NCI-H1092 treated with DMSO at 0.1 percent for 48 hours (cell line): ENCODE data around the gene MAST2.
"Not testable (repeated sequence)": the region's sequence is repeated elsewhere in the genome, so short reads cannot be mapped to it uniquely, and the experiment has no call there.

Experiments
- DNase-seq: peaks from one replicate; lab custom pipeline; 2025; lab: John Stamatoyannopoulos, UW

MAST2 gene

DNA sequence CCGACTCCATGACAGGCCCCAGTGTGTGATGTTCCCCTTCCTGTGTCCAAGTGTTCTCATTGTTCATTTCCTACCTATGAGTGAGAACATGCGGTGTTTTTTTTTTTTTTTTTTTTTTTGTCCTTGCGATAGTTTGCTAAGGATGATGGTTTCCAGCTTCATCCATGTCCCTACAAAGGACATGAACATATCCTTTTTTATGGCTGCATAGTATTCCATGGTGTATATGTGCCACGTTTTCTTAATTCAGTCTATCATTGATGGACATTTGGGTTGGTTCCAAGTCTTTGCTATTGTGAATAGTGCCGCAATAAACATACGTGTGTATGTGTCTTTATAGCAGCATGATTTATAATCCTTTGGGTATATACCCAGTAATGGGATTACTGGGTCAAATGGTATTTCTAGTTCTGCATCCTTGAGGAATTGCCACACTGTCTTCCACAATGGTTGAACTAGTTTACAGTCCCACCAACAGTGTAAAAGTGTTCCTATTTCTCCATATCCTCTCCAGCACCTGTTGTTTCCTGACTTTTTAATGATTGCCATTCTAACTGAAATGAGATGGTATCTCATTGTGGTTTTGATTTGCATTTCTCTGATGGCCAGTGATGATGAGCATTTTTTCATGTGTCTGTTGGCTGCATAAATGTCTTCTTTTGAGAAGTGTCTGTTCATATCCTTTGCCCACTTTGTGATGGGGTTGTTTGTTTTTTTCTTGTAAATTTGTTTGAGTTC is 54.5 kb downstream of the MAST2 start:
- not testable (repeated sequence) for DNase-seq

DNA sequence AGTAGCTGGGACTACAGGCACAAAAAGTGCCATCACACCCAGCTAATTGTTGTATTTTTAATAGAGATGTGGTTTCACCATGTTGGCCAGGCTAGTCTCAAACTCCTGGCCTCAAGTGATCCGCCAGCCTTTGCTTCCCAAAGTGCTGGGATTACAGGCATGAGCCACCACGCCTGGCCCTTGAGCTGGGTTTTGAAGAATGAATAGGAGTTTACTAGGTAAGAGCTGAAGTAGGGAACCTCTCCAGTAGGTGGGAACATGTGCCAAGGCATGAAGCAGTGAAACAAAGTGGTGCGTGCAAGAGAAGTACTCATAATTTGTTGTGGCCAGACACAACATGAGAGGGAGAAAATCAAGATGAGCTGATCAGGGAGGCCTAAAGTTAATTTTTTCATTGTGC is 55.8 kb downstream of the MAST2 start:
- no peak for DNase-seq

DNA sequence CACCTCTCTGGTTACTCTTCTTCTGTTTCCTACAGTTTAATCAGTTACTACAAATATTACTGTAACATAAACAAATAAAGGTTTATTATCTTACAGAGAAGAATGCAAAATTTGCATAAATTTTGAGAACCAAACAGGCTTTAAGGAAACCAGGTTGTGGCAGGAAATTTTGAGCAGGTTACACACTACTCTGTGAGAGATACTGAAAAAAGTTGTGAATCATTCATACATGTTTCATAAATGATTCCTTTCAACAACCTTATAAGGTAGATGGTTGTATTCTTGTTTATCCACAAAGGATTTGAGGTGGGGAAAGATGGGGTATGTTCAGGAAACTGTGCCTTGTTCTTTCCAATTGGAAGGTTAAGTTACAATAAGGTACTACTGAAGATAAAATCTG is 58.6 kb downstream of the MAST2 start:
- DNase-seq, result no peak

DNA sequence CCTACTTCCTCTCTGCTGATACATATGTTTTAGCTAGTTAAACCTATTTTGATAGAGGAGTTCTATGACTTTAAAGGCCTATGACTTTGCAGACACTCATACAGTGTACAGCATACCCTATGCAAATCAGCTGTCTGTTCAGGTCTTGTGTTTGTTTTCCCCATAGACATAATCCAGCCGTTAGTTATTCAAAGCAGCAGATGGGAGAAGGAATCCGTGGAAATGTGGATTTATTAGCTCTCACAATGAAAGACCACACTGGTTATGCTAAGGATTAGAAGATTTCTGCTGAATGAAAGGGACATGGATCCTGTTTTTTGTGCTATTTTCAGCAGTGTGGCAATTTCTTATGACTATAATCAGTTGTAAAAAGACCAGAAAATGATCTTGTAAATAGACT is 59.8 kb downstream of the MAST2 start:
- DNase-seq, result peak; percentile 69

DNA sequence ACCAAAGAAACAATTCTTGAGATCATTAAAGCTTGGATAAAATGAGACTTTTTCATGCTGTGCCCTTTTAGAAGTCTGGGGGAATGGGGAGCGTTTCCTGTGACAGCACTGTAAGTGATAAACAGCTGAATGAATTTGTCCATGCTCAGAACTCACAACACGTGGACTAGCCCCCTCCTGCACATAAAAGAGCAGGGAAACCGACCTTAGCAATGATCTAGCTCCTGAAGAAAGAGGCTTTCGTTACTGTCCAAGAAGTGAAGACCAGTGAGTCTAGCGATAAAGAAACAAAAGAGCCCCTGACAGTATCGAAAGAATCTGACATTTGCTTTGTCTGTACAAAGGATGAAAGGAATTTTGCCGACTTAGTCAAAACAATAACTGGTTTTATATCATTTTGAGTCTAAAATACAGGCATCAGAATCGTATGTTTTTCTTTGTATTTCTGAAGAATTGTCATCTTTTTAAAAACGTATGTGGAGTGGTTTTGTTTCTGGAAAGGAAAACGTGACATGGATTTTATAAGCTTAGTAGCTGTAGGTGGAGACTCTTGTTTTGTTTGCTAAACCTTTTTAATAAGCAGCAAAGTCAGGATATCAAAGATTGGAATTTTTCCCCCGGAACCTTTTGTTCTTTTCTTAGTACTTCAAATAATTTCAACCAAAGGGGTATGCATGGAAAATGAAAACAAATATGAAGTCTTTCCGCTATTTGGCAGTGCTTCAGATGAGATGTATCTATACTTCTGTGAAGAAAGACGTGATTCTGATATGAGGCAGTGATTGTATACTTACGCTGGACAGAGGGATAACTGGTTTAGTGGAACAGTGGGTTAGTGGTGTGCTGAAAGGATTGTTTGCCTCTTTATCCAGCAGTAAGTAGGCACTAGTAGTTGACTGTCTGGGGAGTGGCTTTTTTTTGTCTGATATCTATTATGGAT is 61.0 kb downstream of the MAST2 start:
- peak; percentile 74 for DNase-seq

DNA sequence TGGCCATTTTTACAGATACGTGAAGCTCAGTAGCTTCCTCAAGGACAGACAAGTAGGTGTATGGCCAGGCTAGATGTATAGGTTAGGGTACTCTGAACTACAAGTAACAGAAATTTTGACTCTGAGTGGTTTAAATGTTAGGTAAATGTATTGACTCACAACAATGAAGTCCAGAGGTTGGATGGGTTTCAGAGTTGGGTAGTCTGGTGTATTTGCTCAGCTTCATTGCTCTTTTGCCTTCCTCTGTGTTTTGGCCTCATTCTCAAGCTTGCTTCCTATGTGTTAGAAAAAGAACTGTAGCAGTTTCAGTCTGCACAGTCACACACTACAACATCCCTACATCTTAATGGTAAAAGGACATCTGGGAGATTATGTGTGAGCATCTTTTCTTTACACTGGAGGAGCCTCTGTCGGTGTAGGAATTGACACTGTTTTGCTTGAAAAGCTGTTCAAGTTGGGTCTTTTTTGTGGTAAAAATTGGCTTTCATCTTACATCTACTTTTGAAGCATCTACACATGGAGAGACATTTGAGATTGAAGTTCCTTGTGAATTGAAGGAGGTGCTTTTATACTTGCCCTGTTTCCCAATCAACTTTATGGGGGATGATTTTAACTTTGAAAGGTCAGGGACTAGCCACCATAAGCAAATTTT is 64.4 kb downstream of the MAST2 start:
- DNase-seq, result no peak

DNA sequence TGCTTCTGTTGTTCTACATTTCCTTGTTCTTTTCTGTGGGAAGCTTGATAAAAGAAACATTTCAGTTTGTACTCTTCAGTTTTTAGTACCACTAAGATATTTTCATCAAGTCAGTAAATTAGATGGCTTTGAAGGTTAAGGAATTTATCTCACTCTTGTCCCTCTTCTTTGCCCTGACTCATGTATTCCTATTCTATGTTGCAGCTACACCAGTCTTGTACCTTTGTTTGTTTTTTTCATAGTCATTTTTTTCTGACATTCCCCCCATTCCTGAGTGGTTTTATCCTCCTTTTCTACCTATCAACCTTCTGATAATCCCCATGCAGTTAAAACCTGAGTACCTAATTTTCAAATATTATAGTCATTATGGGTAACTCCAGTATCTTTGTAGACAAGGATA is 65.4 kb downstream of the MAST2 start:
- DNase-seq, result no peak

DNA sequence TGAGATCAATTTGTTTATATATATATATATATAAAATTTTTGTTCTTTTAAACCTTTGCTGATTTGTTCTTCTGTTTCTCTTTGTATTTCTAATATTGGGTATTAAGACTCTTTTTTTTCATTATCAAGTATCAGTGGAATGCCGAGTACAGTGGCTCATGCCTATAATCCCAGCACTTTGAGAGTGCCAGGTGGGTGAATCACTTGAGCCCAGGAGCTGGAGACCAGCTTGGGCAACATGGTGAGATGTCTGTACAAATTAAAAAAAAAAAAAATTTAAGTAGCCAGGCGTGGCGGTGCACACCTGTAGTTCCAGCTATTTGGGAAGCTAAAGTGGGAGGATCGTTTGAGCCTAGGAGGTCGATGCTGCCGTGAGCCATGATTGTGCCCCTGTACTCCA is 67.1 kb downstream of the MAST2 start:
- no peak for DNase-seq

DNA sequence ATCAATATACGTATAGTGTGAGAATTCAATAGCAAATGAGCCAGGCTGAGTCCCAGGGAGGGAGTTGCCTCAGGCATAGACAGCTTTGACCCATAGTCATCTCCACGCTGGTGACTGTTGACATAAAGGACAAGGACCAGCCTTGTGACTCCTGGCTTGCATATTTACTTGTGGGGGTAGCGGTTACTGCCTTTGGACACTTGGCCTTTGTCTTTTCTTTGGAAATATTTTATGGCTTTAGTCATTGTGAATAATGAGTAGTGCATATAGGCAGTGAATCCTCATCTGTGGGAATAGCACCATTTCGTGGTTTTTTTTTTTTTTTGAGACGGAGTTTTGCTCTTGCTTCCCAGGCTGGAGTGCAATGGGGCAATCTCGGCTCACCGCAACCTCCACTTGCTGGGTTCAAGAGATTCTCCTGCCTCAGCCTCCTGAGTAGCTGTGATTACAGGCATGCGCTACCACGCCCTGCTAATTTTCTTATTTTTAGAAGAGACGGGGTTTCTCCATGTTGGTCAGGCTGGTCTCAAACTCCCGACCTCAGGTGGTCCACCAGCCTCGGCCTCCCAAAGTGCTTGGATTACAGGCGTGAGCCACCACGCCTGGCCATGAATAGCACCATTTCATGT is 68.9 kb downstream of the MAST2 start:
- DNase-seq, result not testable (repeated sequence)

DNA sequence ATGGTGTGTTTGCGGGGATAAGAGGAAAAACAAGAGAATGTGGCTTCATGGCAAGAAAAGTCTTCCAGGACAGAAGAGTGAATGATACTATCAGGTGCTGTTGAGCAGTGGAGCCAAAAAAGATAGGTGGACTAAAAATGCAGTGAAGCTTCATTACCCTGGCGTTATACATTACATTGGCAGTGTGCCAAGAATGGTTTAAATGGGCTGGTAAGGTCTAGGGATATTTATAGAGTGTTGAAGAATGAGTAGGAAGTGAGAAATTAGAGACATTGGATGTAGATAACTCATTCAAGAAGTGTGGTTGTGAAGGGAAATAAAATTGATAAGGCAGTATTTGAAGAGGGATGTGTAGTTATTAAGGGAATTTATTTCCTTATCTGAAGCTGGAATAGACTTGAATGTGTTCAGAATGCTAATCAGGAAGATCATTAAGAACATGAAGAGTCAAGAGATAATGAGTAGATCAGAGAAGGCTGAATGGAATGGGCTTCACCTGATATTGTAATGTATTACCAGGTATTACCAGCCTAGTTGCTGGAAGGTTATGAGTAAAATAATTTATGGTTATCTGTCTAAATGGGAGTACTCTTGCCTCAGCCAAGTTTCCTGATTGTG is 72.7 kb downstream of the MAST2 start:
- DNase-seq, result peak; percentile 25

DNA sequence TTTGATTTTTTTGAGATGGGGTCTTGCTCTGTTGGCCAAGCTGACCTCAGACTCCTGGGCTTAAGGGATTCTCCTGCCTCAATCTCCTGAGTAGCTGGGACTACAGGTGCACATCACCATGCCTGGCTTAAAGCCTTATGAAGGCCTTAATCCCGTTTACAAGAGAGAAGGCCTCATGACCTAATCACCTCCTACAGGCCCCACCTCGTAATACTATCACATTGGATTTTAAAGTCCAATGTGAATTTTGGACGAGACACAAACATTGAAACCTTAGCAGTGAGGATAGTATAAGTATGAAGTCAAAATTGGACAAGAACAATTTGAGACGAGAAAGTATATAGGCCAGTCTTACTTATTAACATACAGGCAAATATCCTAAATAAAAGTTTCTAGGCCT is 73.9 kb downstream of the MAST2 start:
- DNase-seq, result no peak

DNA sequence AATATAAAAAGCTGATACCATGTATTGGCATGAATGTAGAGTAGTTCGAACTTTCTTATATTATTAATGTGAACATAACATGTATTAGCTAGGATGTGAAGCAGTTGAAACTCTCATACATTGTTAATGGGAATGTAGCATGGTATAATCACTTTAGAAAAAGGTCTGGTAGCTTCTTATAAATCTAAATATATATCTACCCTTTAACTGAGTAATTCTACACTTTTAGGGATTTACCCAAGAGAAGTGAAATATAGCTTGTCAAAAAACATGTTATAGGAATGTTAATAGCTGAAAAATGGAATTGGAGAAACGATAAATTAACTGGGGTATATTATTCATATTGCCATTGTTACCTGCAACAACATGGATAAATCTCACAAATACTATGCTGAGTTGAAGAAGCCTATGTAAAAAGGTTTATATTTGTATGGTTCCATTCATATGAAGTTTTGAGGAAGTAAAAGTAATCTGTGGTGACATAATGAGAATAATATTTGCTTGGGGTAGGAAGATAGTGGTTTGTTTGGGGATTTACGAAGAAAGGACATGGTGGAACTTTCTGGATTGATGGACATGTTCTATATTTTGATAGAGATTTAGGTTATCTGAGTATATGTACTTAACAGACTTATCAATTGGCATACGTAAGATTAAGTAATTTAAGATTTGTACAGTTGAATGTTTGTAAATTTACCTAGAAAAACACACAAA is 76.6 kb downstream of the MAST2 start:
- DNase-seq, result no peak

DNA sequence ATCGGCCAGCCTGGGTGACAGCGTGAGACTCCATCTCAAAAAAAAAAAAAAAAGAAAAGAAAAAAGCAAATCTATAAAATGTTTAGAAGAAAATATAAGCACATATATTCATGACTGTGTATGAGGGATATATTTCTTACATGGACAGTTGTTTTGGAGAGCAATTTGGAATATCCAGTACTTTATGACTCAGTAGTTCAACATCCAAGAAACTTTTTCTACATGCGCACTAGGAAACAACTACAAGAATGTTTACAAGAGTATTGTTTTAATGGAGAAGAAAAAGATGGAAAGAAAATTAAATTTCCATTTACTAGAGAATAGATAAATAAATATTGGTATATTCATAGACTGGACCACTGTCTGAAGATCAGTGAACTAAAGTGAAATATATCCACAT is 77.5 kb downstream of the MAST2 start:
- no peak for DNase-seq

DNA sequence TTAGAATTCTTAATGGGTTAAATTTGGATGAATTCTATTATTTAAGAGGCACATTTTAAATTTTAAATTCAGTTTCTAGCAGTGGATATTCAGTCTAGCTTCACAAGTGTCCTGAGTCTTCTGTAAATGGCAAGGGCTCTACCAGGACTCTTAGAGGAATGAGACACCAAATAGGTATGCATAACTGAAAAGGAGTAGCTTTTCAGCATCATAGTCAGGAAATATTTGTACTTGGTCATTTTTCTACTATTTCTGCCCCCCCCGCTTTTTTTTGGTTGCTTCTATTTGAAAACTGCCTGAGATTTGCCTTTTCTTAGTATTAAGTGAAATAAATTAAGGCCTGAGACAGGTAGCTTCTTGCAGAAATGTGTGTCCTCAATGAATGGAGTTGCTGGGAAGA is 80.2 kb downstream of the MAST2 start:
- no peak for DNase-seq

DNA sequence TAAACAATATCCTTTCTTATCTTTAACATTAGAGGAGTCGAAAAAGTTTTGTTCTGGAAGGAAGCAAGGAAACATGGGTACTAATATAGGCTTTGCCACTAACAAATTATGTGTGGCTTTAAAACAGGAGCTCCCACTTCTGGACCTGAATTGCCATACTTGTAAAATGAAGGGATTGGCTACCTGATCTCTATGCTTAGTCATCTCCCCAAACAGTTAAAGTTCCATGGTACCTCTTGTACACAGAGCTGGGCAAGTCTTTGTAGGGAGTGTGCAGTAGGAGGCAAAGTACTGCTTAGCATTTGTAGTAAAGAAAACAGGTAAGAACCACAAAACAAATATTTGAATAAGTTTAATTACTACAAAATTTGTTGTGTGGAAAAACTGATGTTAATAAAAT is 81.3 kb downstream of the MAST2 start:
- DNase-seq, result no peak

DNA sequence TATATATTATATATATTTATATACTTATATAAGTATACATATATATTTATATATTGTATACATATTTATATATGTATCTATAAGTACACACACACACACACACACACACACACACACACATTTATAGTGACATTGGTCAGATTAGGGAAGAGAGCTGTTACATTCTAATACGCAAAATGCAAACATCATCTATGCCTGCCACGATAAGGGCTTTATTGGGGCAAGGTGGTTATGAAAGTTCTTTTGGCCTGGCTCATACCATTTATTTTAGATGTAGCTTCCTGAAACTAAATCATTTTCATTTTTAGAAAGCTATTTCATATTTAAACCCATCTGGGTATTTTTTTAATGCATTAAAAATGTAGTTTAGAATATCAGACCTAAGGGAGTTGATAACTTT is 82.8 kb downstream of the MAST2 start:
- DNase-seq, result no peak

DNA sequence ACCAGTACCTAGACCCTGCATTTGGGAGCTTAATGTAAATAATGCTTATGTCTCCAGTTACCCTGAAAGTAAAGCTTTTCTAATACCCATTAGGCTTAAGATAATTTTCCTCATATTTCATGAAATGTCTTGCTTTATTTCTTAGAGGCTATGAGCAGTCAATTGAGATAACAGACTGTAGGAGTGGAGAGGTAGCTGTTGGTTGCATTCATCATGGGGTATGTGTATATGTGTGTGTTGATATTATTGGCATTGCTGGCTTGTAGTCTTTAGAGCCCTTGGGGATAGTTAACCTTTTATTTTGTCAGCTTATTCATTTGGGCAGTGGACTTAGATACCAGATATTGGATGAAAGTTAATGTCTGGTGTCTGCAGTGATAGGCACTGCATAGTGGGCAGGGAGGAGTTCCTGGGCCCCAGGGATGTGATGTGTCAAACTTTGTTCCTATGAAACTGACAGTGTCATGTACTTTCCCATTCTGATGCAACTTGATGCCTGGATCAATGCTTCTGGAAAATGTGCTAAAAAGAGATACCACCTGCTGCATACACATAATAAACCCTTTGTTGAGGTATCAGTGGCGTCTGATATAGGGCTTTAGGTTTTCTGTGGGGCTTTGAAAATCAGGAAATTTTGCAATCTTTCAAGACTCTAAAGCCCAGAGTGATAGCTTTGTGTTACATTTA is 83.9 kb downstream of the MAST2 start:
- DNase-seq, result no peak

DNA sequence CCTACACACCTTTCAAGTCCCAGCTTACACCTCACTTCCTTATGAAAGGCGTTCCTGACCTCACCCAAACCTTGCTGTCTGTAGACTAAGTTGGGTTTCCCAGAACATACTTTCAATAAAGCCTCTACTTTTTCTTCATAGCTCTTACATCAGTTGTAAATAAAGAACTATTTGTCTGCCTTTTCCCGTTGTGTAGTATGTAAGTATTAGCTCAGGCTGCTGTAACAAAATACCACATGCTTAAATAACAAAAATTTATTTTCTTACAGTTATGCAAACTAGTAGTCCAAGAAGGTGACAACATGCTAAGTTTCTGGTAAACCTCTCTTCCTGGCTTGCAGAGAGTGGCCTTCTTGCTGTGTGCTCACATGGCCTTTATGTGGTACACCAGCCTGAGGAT is 86.7 kb downstream of the MAST2 start:
- no peak for DNase-seq

DNA sequence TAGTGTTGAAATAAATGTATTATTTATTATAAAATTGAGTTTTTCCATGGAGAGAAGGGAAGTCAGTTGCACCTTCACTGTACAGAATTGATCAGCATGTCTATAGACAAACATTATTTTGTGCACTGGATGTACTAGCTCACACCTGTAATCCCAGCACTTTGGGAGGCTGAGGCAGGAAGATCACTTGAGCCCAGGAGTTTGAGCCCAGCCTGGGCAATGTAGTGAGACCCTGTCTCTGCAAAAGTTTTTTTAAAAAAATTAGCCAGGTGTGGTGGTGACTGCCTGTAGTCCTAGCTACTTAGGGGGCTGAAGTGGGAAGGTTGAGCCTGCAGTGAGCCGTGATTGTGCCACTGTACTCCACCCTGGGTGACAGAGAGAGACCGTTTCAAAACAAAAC is 87.7 kb downstream of the MAST2 start:
- DNase-seq, result no peak

DNA sequence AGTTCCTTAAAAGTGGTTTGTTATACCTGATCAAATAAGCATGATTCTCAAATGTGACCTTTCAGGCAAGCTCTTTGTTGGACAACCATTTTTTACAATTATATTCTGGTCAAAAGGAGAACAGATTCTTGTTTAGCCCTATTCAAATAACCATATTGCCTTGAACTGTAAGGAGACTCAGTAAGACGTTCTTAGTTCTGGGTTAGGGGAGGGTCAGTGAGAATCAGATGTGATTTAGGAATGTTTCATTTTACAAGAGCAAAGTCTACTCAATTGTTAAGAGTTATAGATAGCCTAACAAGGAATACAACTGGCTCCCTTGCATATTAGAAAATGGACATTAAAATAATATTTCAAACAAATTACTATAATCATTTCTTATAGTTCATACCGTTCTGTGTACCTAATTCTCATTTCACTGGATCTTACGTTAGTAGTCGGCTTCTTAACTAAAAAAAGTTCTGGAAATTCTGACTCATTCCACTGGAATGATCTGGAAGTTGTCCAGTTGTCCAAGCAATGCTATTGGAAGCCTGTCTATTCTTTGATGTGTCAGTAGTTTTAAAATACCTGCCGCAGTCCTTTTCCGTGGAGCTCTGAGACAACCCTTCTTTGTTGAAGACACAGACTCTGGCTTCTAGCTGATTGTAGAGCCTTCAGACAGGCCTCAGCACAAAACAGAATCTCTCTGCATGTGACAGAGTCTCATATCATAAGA is 88.8 kb downstream of the MAST2 start:
- no peak for DNase-seq
